Measurements from ENCODE around the gene XYLT1. TPM values are rescaled to one million over a fixed set of nuclear protein-coding genes. Genes with fewer than 3 reads are reported as not detected.

Gene XYLT1
- total and polyA plus RNA-seq, 10 of the 15 experiments (the other 5 are each of a cell fraction or from before 2014, with no cell fraction given): 0.88 to 14.8 (median 5.8) TPM

DNA sequence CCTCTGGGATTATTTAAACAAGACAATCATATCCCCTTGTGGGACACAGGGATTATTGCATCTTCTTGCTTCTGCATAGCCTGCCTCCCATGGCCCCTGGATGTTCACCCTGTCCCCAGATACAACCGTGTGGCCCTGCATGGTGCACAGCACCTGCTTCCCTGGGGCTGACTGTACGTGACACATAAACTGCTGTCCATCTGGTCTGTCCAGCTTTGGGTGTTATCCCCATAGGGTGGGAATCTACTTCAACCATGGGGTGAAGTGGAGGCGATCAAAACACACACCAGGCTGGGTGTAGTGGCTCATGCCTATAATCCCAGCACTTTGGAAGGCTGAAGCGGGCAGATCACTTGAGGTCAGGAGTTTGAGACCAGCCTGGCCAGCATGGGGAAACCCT lies 138.8 kb downstream of the XYLT1 start (continued):
- TF ChIP-seq RBBP5 (conservative IDR thresholded peaks at IDR 0.05) (no peak), STAT3 (IDR thresholded peaks at IDR 0.05; ENCODE audit: low read depth, low read length) (no peak), RELA (IDR thresholded peaks at IDR 0.05; ENCODE audit: borderline replicate concordance, partially characterized antibody) (no peak)
- TF ChIP-seq, protein P1, sequence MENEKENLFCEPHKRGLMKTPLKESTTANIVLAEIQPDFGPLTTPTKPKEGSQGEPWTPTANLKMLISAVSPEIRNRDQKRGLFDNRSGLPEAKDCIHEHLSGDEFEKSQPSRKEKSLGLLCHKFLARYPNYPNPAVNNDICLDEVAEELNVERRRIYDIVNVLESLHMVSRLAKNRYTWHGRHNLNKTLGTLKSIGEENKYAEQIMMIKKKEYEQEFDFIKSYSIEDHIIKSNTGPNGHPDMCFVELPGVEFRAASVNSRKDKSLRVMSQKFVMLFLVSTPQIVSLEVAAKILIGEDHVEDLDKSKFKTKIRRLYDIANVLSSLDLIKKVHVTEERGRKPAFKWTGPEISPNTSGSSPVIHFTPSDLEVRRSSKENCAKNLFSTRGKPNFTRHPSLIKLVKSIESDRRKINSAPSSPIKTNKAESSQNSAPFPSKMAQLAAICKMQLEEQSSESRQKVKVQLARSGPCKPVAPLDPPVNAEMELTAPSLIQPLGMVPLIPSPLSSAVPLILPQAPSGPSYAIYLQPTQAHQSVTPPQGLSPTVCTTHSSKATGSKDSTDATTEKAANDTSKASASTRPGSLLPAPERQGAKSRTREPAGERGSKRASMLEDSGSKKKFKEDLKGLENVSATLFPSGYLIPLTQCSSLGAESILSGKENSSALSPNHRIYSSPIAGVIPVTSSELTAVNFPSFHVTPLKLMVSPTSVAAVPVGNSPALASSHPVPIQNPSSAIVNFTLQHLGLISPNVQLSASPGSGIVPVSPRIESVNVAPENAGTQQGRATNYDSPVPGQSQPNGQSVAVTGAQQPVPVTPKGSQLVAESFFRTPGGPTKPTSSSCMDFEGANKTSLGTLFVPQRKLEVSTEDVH (IDR thresholded peaks at IDR 0.05; ENCODE audit: low read depth, partially characterized antibody): no peak

DNA sequence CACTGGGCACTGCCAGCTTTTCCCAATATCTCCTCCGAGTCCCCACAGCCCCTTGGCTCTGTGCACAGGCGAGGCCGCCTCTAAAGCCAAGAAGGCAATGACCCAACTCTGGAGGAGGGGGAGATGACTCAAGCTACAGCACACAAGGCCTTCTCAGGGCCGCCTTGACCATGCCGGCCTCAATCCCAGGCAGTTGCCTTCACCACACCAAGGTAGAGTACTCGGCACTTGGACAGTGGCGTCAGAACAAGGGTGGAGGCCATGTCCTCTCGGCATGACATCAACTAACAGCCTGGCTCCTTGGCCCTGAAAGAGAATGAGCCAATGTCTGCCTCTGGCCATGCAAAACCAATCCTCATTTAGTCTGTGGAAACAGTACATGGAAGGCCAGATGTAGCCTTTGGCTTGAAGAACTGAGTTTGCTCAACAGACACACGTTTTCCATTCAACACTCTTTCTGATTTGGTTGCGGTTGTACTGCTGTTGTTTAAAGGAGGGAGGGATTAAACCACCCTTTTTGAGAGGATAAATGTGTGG lies 139.6 kb downstream of the XYLT1 start:
- no peak for TF ChIP-seq EZH2 (IDR thresholded peaks at IDR 0.05; ENCODE audit: borderline replicate concordance, control insufficient read depth, low read depth, low read length)
- ChIA-PET SMC1A (ENCODE audit: uncharacterized antibody, unreplicated experiment) (no interaction called here), CTCF (no interaction called here), POLR2A (no interaction called here), RAD21 (ENCODE audit: unreplicated experiment) (no interaction called here)
- BruUV-seq (replicated peaks): no TSS peak
- Histone ChIP-seq H3K9me3 (replicated peaks; ENCODE audit: control insufficient read depth, insufficient read depth, low read length) (no peaks in the 10 kb centered on the region), H3K36me3 (ENCODE audit: control insufficient read depth in 2 of 2, insufficient read depth in 2 of 2, low read length in 1 of 2) (no peaks in the 10 kb centered on the region; a peak in 1 of 4 replicates), H4K20me1 (ENCODE audit: control insufficient read depth, insufficient read depth) (no peaks in the 10 kb centered on the region), H3K4me2 (ENCODE audit: control insufficient read depth, insufficient read depth) (no peak overlapping the region), H2AFZ (ENCODE audit: control insufficient read depth, low read depth, low read length) (no peak overlapping the region), H3K9ac (ENCODE audit: control insufficient read depth, insufficient read depth, low read length) (no peak overlapping the region), H3K4me3 (no peak overlapping the region), H3K4me1 (ENCODE audit: control insufficient read depth, insufficient read depth, low read length) (no peaks in the 10 kb centered on the region), H3K79me2 (ENCODE audit: control insufficient read depth, insufficient read depth, low read length) (no peaks in the 10 kb centered on the region), H3K27ac (ENCODE audit: control insufficient read depth, insufficient read depth) (no peak overlapping the region), H3K27me3 (replicated peaks in 1 of 2; ENCODE audit: control insufficient read depth in 2 of 2, insufficient read depth in 2 of 2, low read length in 1 of 2) (no peaks in the 10 kb centered on the region)
- intact Hi-C loops (cut with micrococcal nuclease; ENCODE audit: unreplicated experiment) (no loop called here), in situ Hi-C loops (cut with MboI) (no loop called here)
- ATAC-seq (no peak), FAIRE-seq (no peak), DNase-seq (ENCODE audit: low read depth, low spot score) (no peak)
- WGBS (ENCODE audit: insufficient coverage, insufficient replicate concordance, low lambda C conversion rate, missing lambda C conversion rate): 44% methylated on average over 10 of the region's 10 CpGs

Measured in GM12878 (cell line).